HG02588 (cell line): ENCODE results near the gene ACBD5.
"Not testable (repeated sequence)": the region's sequence is repeated elsewhere in the genome, so short reads cannot be mapped to it uniquely, and the experiment has no call there.

Experiments
- ATAC-seq: cut with Tn5 transposase; IDR thresholded peaks from one replicate; pipeline ENCODE4 v1.9.1; 2021; ENCODE audit warnings: mild to moderate bottlenecking, moderate library complexity; ENCODE audit not compliant: unreplicated experiment

ACBD5 gene, protein sequence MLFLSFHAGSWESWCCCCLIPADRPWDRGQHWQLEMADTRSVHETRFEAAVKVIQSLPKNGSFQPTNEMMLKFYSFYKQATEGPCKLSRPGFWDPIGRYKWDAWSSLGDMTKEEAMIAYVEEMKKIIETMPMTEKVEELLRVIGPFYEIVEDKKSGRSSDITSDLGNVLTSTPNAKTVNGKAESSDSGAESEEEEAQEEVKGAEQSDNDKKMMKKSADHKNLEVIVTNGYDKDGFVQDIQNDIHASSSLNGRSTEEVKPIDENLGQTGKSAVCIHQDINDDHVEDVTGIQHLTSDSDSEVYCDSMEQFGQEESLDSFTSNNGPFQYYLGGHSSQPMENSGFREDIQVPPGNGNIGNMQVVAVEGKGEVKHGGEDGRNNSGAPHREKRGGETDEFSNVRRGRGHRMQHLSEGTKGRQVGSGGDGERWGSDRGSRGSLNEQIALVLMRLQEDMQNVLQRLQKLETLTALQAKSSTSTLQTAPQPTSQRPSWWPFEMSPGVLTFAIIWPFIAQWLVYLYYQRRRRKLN

DNA sequence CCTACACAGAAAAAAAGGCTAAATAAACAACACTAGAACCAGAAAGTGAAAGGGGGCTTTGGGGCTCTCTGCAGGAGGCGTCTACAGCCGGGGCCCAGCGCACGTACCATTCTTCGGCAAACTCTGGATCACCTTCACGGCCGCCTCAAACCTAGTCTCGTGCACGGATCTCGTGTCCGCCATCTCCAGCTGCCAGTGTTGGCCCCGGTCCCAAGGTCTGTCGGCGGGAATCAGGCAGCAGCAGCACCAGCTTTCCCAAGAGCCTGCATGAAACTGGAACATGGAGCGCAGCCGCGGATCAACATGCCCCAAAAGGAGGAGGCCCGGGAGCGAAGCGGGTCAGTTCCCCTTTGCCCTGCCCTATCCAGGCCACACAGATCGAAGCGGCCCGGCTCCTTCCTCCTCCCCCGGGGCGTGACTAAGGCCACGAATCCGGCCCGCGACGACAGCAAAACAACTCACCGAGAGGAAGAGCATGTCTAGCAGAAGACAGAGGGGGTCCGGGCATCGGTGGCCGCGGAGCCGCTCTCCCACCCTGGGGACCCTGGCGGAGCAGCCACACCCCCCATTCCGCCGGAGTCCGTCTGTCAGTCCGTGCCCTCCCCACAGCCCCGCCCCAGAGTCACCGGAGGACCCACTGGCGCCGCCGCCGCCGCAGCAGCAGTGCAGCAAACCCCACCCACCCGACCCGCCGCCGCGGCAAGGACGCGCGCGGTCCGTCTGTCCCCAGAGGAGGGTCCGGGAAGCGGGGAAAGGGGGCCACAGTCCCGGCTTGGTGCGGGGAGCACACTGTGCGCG lies at the start of gene ACBD5:
ACBD5 (minus strand) TSS at position 586 of the 798 bp plus-strand sequence; CDS start at position 477, 109 bp downstream.
- ATAC-seq = peak; percentile 44

DNA sequence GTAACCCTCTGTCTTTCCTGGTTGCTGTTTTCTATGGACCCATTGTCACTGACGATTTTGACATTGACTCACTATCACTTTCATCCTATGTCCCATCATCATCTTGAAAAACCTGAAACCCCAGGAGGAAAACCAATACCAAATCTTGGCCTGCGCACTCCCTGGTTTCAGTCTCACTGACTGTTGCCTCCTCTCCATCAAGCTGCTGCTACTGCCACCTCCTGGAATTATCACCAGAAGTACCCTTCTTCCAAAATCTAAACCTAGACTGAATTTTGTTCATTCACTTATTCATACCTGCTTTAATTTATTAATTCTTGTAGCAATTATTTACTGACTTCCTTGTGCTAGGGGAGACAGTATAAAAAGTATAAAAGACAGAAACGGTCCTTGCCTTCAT lies 44.5 kb upstream of the ACBD5 start:
- ATAC-seq = no peak

DNA sequence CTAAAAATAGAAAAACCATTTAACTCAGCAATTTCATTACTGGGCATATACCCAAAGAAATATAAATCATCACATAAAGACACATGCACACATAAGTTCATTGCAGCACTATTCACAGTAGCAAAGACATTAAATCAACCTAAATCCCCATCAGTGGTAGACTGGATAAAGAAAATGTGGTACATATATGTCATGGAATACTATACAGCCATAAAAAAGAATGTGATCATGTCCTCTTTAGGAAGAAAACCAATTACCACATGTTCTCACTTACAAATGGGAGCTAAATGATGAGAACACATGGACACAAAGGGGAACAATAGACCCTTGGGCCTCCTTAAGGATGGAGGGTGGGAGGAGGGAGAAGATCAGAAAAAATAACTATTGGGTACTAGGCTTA lies 36.0 kb upstream of the ACBD5 start:
- no peak for ATAC-seq

DNA sequence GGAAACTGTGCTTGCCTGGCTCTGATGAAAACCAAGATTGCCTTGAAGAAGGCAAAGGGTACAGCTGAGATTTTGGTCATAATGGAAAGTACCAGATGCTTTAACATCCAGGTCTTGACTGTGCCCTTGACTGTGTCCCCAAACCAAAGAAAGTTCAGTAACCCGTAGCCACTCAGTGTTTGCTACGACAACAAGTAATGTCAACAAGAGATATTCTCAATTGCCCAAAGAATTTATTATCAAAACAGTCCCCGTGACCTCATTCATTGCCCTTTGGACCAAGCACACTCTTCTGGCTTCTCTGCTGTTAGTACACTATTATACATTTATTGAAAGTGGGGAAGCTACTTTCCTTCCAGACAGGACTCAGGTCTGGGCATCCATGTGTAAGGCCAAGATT lies 25.4 kb upstream of the ACBD5 start:
- ATAC-seq = not testable (repeated sequence)

DNA sequence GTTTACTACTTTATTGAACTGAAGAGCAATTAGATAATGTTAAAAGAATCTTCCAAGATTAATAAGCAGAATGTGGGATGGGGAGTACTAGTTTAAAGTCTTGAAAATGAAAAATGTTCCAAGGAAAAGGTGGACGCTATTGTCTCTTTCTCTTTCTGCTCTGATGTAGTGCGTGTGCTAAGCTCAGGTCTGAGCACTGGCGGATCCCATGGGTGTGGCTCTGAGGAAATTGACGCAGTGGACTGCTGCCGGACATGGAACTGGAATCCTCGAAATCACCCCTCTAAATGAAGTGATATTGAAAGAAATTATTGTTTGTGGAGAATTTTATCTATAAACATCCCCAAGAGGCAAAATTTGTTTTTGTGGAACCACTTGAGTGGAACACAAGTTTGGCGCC lies 22.2 kb upstream of the ACBD5 start:
- ATAC-seq = not testable (repeated sequence)

DNA sequence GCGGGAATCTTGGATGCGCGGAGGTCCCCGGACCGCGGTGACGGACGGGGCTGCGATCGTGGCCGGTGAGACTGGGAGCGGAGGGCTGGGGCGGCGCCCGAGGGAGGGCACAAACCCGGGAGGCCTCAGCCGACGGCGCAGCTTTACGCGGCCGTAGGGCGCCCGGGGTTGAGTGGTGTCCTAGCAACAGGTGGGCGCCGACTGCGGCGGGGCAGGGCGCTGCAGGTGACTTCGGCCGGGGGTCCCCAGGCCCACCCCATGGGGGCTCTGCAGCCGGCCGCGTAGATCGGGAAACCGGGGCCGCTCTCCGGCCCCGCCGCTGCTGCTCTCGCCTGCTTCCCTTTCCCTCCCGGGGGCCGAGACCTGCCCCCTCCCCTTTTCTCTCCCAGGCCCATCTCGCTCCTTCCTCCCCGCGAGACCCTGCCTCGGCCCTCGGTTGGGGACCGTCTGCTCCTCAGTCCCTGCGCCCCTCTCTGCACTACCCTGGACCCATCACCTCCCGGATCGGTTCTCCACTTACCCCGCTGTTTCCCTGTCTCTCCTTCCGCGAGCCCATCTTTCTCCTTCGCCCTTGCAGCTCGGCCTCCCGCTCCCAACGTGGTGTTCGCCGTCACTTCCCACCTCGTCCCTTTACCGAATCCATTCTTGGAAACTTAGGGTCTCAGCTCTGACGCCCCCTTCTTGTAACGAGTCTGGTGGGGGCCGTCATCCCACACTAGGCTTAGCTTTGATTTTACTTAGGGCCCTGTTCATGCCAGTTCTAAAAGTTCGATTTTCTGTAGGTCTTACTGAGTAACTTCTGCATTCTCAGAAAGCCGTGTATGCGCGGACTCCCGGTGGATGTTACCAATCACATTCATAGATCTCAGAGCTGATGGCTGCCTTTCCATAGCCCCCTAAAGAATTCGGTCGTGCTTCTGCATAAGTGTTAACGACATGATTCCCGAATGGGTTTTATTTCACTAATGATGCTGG lies 18.5 kb upstream of the ACBD5 start:
- ATAC-seq = peak; percentile 64

DNA sequence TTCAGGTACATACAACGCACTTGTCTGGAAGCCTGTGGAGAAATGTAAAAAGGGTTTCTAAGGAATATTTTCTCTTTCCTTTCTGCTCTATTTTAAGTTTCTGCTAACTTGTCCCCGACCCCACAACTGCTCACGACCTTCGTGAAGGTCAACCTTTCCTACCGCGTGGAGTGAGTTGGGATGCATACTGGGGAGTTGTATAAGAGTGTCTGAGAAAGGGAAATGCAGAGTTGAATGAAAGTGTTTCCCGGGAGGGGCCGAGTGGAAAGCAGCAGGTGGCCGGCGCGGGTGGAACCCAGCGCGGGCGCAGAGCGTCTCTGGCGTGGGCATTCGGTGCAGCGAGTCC lies 17.9 kb upstream of the ACBD5 start:
- ATAC-seq = no peak

DNA sequence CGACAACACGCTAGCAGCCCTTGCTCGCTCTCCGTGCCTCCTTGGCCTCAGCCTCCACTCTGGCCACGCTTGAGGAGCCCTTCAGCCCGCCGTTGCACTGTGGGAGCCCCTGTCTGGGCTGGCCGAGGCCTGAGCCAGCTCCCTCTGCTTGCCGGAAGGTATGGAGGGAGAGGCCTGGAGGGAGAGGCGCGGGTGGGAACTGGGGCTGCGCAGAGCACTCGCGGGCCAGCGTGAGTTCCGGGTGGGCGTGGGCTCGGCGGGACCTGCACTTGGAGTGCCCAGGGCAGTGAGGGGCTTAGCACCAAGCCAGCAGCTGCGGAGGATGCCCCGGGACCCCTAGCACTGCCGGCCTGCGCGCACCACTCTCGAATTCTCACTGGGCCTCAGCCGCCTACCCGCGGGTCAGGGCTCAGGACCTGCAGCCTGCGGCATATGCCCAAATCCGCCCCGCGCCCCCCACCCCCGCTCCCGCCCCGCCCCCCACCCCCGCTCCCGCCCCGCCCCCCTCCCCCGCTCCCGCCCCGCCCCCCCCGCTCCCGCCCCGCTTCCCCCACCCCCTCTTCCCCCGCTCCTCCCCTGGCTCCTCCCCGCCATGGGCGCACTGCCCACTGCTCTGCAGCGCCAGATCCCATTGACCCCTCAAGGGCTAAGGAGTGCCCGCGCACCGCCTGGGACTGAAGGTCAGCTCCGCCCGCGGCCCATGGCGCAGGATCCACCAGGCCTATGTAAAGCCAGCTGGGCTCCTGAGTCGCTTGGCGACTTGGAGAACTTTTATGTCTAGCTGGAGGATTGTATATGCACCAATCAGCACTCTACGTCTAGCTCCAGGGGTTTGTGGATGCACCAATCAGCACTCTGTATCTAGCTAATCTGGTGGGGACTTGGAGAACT lies 15.9 kb upstream of the ACBD5 start:
- no peak for ATAC-seq

DNA sequence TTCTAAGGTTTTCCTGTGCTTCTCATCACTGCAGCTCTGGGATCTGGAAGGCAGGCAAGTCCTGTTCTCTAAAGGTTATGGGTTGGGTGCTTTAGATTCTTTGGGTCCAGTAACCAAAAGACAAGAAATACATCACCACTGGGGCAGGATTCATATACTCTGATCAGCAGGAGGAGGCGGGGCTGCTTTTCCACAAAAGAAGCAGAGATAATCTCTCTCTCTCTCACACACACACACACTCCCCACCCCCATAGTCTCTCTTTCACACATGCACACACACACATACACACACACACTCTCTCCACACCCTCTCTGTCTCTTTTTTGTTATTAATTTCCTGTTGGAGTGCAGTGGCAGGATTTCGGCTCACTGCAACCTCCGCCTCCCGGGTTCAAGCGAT lies 13.0 kb upstream of the ACBD5 start:
- no peak for ATAC-seq

DNA sequence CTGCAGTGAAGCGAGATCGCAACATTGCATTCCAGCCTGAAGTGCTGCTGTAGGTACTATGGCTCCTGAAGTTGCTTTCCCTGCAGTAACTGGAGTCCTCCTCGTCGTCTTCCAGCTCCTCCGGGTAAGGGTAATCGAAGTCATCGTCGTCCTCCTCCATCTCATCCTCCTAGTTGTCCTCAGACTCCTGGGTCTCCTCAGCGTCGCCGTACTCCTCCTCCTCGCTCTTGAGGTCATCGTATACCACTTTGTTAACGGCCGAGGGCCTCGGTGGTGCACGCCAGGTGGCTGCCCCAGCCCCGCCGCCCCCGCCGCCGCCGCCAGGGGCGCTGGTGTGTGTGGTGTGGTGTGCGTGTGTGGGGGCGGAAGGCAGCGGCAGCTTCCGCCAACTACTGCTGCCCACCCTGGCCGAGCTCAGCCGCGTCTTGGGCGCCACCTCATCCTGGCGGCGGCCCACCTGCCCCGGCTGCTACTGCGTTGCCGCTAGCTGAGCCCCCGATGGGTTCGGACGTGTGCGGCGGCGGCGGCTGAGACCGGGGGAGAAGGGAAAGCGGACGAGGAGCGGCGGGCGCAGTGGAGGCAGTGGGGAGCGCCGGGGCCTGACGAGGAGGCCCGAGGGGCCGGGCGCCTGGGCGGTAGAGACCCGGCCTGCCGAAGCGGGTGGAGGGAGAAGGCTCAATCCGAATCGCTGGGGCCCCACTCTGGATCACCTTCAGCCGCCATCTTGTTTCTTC lies 11.8 kb upstream of the ACBD5 start:
- ATAC-seq = peak; percentile 99

DNA sequence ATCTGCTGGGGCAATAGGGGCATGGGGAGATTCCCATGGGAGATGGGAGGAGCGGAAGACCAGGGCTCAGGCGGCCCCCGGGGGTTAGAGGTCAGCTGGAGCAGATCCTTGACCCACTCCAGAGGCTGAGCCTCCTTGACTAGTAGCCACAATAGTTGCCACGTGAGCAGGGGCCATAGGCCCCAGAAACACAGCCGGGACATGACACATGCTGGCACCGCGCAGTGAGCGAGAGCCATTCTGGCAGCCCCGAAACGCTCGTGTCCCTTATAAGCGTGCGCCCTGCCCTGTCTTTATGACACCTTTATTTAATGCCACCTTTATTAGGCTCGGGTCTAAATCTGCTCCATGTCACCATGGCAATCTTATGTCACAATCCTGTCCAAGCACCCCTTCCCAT lies 11.0 kb upstream of the ACBD5 start:
- no peak for ATAC-seq

DNA sequence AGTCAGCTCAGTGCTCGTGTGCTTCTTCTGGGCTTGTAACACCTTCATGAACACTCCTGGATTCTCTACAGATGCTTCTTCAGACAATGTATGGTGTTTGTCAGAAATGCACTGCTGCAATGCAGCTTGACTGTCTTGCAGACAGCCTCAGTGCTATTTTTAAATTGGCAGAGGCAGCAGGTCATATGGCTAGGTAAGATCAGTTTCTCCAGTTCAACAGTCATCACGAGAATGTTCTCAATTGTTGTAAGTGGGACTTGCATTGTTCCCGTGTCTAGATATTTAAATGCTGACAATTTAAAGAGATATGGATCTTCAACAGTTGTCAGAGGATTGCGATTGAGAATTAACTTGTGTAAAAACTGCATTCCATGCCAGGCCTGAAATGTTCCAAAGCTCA lies 7.6 kb upstream of the ACBD5 start:
- no peak for ATAC-seq

DNA sequence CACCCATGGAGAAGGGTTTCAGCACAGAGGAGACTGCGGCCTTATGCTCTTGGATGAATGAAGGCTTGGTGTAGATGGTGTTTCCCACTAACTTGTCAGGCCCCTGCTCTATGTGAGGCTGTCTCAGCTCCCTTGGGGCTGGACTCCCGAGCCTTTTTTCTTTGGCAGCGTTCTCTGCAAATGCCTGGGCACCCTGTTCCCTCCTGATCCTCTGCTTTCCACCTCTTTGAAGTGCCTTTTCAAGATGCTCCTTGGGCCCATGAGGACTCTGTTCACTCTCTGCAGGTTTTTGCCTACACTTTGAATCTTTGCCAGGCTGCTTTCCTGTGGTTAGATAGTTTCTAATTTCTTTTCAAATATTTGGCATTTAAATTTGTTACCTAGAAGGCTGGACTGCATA lies 6.8 kb upstream of the ACBD5 start:
- ATAC-seq = no peak

DNA sequence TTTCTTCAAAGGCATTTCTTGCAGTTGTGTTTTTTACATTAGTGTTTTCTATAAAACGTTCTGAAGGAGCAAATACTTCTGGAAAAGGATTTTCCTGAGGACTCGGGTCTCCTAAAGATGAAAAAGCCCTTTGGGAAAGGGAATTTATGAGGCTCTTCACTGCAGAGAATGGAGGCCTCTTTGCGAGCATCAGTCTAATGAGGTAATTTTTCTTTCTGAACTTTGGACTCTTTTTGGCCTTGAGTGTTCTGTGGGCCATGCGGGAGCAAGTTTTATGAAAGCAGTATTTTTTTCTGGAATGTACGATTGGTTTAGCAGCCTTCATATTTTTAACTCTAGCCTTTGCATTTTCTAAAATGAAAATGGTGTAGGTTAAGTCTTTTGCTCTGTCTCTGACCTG lies 6.4 kb upstream of the ACBD5 start:
- ATAC-seq = no peak

DNA sequence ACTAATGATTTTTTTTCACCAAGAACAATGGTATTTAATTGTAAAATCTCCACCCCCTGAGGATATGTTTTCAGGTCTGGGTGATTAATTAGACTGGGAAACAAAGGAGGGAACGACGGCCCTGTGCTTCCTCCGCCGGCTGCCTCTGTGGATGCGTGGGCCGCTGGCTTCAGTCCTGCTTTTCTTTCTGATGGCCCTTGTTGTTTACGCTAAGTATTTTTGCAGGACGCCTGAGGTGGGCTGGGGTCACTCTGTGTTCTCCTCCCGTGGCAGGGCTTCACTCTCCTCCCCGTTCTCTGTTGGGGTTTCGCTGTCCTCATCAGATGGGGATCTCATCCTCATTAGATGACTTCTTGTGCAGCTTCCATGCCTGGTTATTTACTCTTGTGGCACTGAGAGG lies 5.2 kb upstream of the ACBD5 start:
- no peak for ATAC-seq

DNA sequence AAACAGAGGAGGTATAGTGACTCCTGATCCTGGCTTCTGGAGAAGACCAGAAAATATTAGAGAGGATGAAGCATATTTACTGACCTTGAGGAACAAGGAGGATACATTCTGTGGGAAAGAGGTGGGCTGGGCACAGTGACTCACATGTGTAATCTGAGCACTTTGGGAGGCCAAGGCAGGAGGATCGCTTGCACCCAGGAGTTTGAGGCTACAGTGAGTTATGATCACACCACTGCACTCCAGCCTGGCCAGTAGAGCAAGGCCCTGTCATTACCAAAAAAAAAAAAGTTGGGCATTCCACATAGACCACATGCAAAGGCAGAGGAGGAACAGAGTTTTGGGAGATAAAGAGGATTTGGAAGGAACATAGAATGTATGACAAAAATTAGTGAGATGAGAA lies 4.4 kb upstream of the ACBD5 start:
- ATAC-seq = no peak

DNA sequence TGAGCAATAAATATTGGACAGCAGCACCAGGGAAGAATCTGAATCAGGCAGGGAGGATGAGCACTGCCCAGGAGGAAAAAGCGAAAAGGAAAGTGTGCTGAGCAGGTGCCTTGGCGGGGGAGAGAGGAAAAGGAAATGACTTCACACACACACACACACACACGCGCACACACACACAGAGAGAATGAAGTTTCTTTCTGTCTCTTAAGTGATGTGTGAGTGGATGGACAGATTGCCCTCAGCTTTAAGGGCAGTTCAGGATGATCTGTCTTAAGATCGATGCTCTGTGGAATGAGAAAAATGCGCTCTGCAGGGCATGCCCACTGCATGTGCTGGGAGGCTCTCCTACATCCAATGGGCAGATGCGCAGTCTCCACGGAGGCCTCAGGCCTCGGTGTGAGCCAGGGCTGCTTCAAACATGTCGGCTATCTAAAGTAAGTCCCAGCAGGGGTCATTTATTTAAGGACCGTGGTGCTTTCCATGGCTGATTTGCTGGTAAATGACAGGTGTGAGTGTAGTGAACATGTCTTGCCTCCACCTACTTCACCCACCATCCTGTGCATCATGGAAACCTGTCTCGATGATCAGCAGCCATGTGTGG lies 2.5 kb upstream of the ACBD5 start:
- peak; percentile 25 for ATAC-seq

DNA sequence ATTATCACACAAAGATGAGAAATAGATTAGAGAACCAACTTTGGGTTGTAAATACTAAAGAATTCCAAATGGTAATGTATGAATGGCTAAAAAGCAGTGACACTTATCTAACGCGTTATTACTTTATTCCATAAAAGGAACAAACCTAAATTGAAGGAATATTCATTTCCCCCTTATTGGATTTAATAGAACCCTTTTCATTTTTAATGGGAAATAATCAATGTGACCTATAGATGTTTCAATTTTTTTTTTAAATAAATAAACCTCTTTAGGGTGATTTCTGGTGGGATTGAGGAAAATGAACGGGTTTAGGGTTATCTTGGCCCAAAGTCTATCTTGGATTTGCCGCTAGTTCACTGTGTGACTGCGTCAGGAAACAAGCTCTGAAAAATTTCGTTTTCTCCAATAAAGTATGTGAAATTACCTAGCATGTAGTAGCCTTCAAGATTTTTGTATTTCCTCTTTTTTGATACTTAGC lies 1.9 kb upstream of the ACBD5 start:
- ATAC-seq = no peak
